ENCODE results near the gene MTHFD1L.
A peak's percentile ranks its signal among the peaks of the same experiment; 100 is the strongest.
"Not testable (repeated sequence)": the region's sequence is repeated elsewhere in the genome, so short reads cannot be mapped to it uniquely, and the experiment has no call there.

The MTHFD1L gene

GRCh38 chr6:150857062-150857944 is 8.2 kb upstream of the MTHFD1L start:
- peak overlapping the region; percentile 18 for H3K4me3 ChIP-seq (ENCODE audit: low read depth, low read length)
- no peak for TF ChIP-seq CTCF (IDR thresholded peaks at IDR 0.05; ENCODE audit: low read depth, low read length)

- TF ChIP-seq CTCF (IDR thresholded peaks at IDR 0.05; ENCODE audit: low read depth, low read length) = no peak
- peak overlapping the region; percentile 18 for H3K4me3 ChIP-seq (ENCODE audit: low read depth, low read length)
Observed at GRCh38 chr6:150857945-150858308, 7.6 kb upstream of the MTHFD1L start.

GRCh38 chr6:150861448-150862168 is 3.9 kb upstream of the MTHFD1L start:
- H3K4me3 ChIP-seq (ENCODE audit: low read depth, low read length) = not testable (repeated sequence)

GRCh38 chr6:150863213-150863928 is 2.1 kb upstream of the MTHFD1L start:
- H3K4me3 ChIP-seq (ENCODE audit: low read depth, low read length) = no peak overlapping the region
- no peak for TF ChIP-seq CTCF (IDR thresholded peaks at IDR 0.05; ENCODE audit: low read depth, low read length)

GRCh38 chr6:150865043-150865405 is 478 bp upstream of the MTHFD1L start:
- H3K4me3 ChIP-seq (ENCODE audit: low read depth, low read length) = peak overlapping the region; percentile 60
- no peak for TF ChIP-seq CTCF (IDR thresholded peaks at IDR 0.05; ENCODE audit: low read depth, low read length)

GRCh38 chr6:150866147-150866990 is 867 bp downstream of the MTHFD1L start:
- no peak for TF ChIP-seq CTCF (IDR thresholded peaks at IDR 0.05; ENCODE audit: low read depth, low read length)
- peak overlapping the region; percentile 80 for H3K4me3 ChIP-seq (ENCODE audit: low read depth, low read length)

GRCh38 chr6:150866991-150867501 is 1.5 kb downstream of the MTHFD1L start:
- no peak for TF ChIP-seq CTCF (IDR thresholded peaks at IDR 0.05; ENCODE audit: low read depth, low read length)
- peak overlapping the region; percentile 80 for H3K4me3 ChIP-seq (ENCODE audit: low read depth, low read length)
